ENCODE results near the gene AGBL5. TPM values are rescaled to one million over a fixed set of nuclear protein-coding genes. Genes with fewer than 3 reads are reported as not detected.

The AGBL5 gene
- total RNA-seq, 1 donor from 2014 or later, result 68.3 TPM

- H3K4me1 ChIP-seq, result no peaks in the 10 kb centered on the region
- Mint-ChIP-seq H3K27me3 (ENCODE audit: insufficient read depth, low read depth) (peaks cover 2% of the 10 kb centered on the region), H3K36me3 (no peaks in the 10 kb centered on the region), H3K9me3 (no peaks in the 10 kb centered on the region), H3K4me3 (no peak overlapping the region), H3K4me1 (no peaks in the 10 kb centered on the region), H3K27ac (no peak overlapping the region)
- no peaks in the 10 kb centered on the region for H3K9me3 ChIP-seq (ENCODE audit: low read depth)
- H3K36me3 ChIP-seq, result no peaks in the 10 kb centered on the region
- no peaks in the 10 kb centered on the region for H3F3A ChIP-seq (ENCODE audit: low read depth)
- no peak for DNase-seq (ENCODE audit: low spot score)
- H2AFZ ChIP-seq (replicated peaks), result no peak overlapping the region
- TF ChIP-seq CTCF (IDR thresholded peaks at IDR 0.05), result no peak
- TF ChIP-seq EZH2 (IDR thresholded peaks at IDR 0.05), result no peak
- TF ChIP-seq EZH2phosphoT487 (IDR thresholded peaks at IDR 0.05), result no peak
- no peak overlapping the region for H3K9ac ChIP-seq
- no peak overlapping the region for H3K4me3 ChIP-seq
- H3K27me3 ChIP-seq, result no peaks in the 10 kb centered on the region
- H3K27ac ChIP-seq, result no peak overlapping the region
- H4K20me1 ChIP-seq (ENCODE audit: low read depth), result peaks cover 8% of the 10 kb centered on the region
- no peak overlapping the region for H3K4me2 ChIP-seq
- H3K79me2 ChIP-seq (ENCODE audit: low read depth), result no peaks in the 10 kb centered on the region
Measured at GRCh38 chr2:27003857-27004256, 47.6 kb upstream of the AGBL5 start.

DNA sequence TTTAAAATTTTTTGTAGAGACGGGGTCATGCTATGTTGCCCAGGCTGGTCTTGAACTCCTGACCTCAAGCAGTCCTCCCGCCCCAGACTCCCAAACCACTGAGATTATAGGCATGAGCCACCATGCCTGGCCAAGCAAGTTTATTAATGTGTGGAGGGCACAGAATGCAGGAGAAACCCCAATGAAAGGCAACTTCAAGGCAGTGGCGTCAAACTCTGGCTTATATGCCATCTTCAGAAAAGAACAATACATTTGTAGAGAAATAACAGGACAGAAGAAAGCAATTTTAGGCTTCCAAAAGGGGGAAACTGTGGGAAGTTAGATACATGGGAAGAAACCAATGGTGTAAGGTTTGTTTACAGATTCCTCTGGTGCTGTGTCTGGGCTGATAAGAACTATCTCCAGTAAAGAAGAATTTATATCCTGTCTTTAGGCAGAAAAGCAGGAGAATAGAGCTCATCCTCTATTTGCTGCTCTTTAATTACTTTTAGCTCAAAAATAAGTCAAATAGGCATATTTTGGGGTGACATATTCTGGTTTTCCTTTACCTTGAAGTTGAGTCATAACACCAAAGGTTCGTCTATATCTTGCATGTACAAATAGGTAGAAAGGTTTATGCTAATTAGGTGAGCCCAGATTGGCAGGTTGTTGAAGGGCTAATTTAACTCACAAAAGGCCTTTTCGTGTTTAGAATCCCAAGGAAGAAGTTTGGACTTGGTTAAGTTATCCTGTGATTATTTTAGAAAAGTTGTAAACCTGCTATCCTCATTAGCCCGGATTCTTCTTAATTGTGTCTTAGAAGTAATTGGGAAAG is 44.7 kb upstream of the AGBL5 start:
- H3K4me3 ChIP-seq, result no peak overlapping the region
- Mint-ChIP-seq H3K9me3 (no peaks in the 10 kb centered on the region), H3K4me3 (no peak overlapping the region), H3K4me1 (no peaks in the 10 kb centered on the region), H3K36me3 (peaks cover 8% of the 10 kb centered on the region), H3K27ac (no peak overlapping the region), H3K27me3 (ENCODE audit: insufficient read depth, low read depth) (peaks cover 2% of the 10 kb centered on the region)
- H3K79me2 ChIP-seq (ENCODE audit: low read depth), result no peaks in the 10 kb centered on the region
- H3K4me2 ChIP-seq, result no peak overlapping the region
- no peak overlapping the region for H3K9ac ChIP-seq
- no peaks in the 10 kb centered on the region for H3K36me3 ChIP-seq
- no peak for TF ChIP-seq CTCF (IDR thresholded peaks at IDR 0.05)
- TF ChIP-seq EZH2phosphoT487 (IDR thresholded peaks at IDR 0.05), result no peak
- no peak for TF ChIP-seq EZH2 (IDR thresholded peaks at IDR 0.05)
- H3F3A ChIP-seq (ENCODE audit: low read depth), result no peaks in the 10 kb centered on the region
- H4K20me1 ChIP-seq (ENCODE audit: low read depth), result peaks cover 7% of the 10 kb centered on the region
- no peak overlapping the region for H2AFZ ChIP-seq (replicated peaks)
- no peaks in the 10 kb centered on the region for H3K27me3 ChIP-seq
- no peaks in the 10 kb centered on the region for H3K9me3 ChIP-seq (ENCODE audit: low read depth)
- DNase-seq (ENCODE audit: low spot score), result no peak
- H3K27ac ChIP-seq, result no peak overlapping the region
- no peaks in the 10 kb centered on the region for H3K4me1 ChIP-seq

- peaks cover 14% of the 10 kb centered on the region for H3K36me3 Mint-ChIP-seq
- H3K27ac ChIP-seq, result no peak overlapping the region
- H3F3A ChIP-seq (ENCODE audit: low read depth), result no peaks in the 10 kb centered on the region
- no peaks in the 10 kb centered on the region for H3K36me3 ChIP-seq
- no peak overlapping the region for H3K4me3 Mint-ChIP-seq
- peaks cover 7% of the 10 kb centered on the region for H4K20me1 ChIP-seq (ENCODE audit: low read depth)
- DNase-seq (ENCODE audit: low spot score), result no peak
- no peaks in the 10 kb centered on the region for H3K4me1 Mint-ChIP-seq
- H3K27me3 ChIP-seq, result no peaks in the 10 kb centered on the region
- no peak overlapping the region for H3K9ac ChIP-seq
- no peaks in the 10 kb centered on the region for H3K9me3 ChIP-seq (ENCODE audit: low read depth)
- TF ChIP-seq EZH2 (IDR thresholded peaks at IDR 0.05) (no peak), CTCF (IDR thresholded peaks at IDR 0.05) (no peak), EZH2phosphoT487 (IDR thresholded peaks at IDR 0.05) (no peak)
- no peak overlapping the region for H3K4me3 ChIP-seq
- H3K79me2 ChIP-seq (ENCODE audit: low read depth), result no peaks in the 10 kb centered on the region
- peaks cover 2% of the 10 kb centered on the region for H3K27me3 Mint-ChIP-seq (ENCODE audit: insufficient read depth, low read depth)
- no peak overlapping the region for H3K27ac Mint-ChIP-seq
- peaks cover 5% of the 10 kb centered on the region for H3K9me3 Mint-ChIP-seq
- no peak overlapping the region for H3K4me2 ChIP-seq
- H3K4me1 ChIP-seq, result no peaks in the 10 kb centered on the region
- no peak overlapping the region for H2AFZ ChIP-seq (replicated peaks)
Measured at GRCh38 chr2:27007416-27008374, 43.8 kb upstream of the AGBL5 start.

All from neural progenitor cell (in vitro differentiated cells).